Mononuclear cell (primary cell): ENCODE data around the gene RREB1. TPM values are rescaled to one million over a fixed set of nuclear protein-coding genes. Genes with fewer than 3 reads are reported as not detected.

Experiments
- H3K27me3 ChIP-seq: 2 replicates; pipeline ENCODE4 v1.6.0; 2011; ENCODE audit warnings: low read length, control low read depth; ENCODE audit not compliant: insufficient read depth
- H3K4me1 ChIP-seq: 2 replicates; pipeline ENCODE4 v1.5.1; 2011; ENCODE audit warnings: mild to moderate bottlenecking, low read length, control low read depth; ENCODE audit not compliant: insufficient read depth
- H3K4me3 ChIP-seq: 2 replicates; pipeline ENCODE4 v1.5.1; 2011; ENCODE audit warnings: mild to moderate bottlenecking, low read length, moderate library complexity
- H3K9me3 ChIP-seq: 2 replicates; pipeline ENCODE4 v1.5.1; 2011; ENCODE audit warnings: low read depth, mild to moderate bottlenecking, control low read depth, low read length
- total RNA-seq: library from RNA; depleted of rRNA; stranded (reverse); fragments of >200 nt; gene quantifications from one replicate; pipeline ENCODE4 v1.2.3, GENCODE V29; 2012

The RREB1 gene
- total RNA-seq, 1 donor: 47.5 TPM

- Histone ChIP-seq H3K4me1 (peaks cover 31% of the 10 kb centered on the region), H3K4me3 (no peak overlapping the region), H3K9me3 (no peaks in the 10 kb centered on the region), H3K27me3 (no peaks in the 10 kb centered on the region)
These were observed 138.8 kb downstream of the RREB1 start for GRCh38 chr6:7246401-7247178.

GRCh38 chr6:7247179-7247456 is 139.4 kb downstream of the RREB1 start:
- Histone ChIP-seq H3K4me3 (no peak overlapping the region), H3K9me3 (no peaks in the 10 kb centered on the region), H3K27me3 (no peaks in the 10 kb centered on the region), H3K4me1 (peaks cover 35% of the 10 kb centered on the region)

- Histone ChIP-seq H3K4me1 (peaks cover 35% of the 10 kb centered on the region), H3K9me3 (no peaks in the 10 kb centered on the region), H3K4me3 (no peak overlapping the region), H3K27me3 (no peaks in the 10 kb centered on the region)
These were observed 140.1 kb downstream of the RREB1 start for GRCh38 chr6:7247828-7248227.

- Histone ChIP-seq H3K9me3 (no peaks in the 10 kb centered on the region), H3K4me1 (peaks cover 35% of the 10 kb centered on the region), H3K4me3 (no peak overlapping the region), H3K27me3 (no peaks in the 10 kb centered on the region)
These were observed 141.6 kb downstream of the RREB1 start for GRCh38 chr6:7249391-7249790.

GRCh38 chr6:7249946-7250643 is 142.3 kb downstream of the RREB1 start:
- Histone ChIP-seq H3K9me3 (no peaks in the 10 kb centered on the region), H3K4me3 (no peak overlapping the region), H3K4me1 (peaks cover 42% of the 10 kb centered on the region), H3K27me3 (no peaks in the 10 kb centered on the region)

- Histone ChIP-seq H3K9me3 (no peaks in the 10 kb centered on the region), H3K4me3 (no peak overlapping the region), H3K27me3 (no peaks in the 10 kb centered on the region), H3K4me1 (peaks cover 49% of the 10 kb centered on the region)
These were observed 143.1 kb downstream of the RREB1 start for GRCh38 chr6:7250812-7251211.

GRCh38 chr6:7251646-7252260 is 144.0 kb downstream of the RREB1 start:
- Histone ChIP-seq H3K9me3 (no peaks in the 10 kb centered on the region), H3K27me3 (no peaks in the 10 kb centered on the region), H3K4me1 (peaks cover 58% of the 10 kb centered on the region), H3K4me3 (no peak overlapping the region)

- Histone ChIP-seq H3K4me1 (peaks cover 62% of the 10 kb centered on the region), H3K4me3 (no peak overlapping the region), H3K27me3 (no peaks in the 10 kb centered on the region), H3K9me3 (no peaks in the 10 kb centered on the region)
These were observed 144.6 kb downstream of the RREB1 start for GRCh38 chr6:7252390-7252789.

GRCh38 chr6:7254980-7255835 is 147.4 kb downstream of the RREB1 start:
- Histone ChIP-seq H3K27me3 (no peaks in the 10 kb centered on the region), H3K9me3 (no peaks in the 10 kb centered on the region), H3K4me1 (peaks cover 72% of the 10 kb centered on the region), H3K4me3 (no peak overlapping the region)

- H3K4me1 ChIP-seq: peaks cover 77% of the 10 kb centered on the region
- H3K27me3 ChIP-seq: no peaks in the 10 kb centered on the region
- H3K9me3 ChIP-seq: no peaks in the 10 kb centered on the region
- H3K4me3 ChIP-seq: no peak overlapping the region
These were observed 148.2 kb downstream of the RREB1 start for GRCh38 chr6:7255918-7256317.

GRCh38 chr6:7256785-7257184 is 149.0 kb downstream of the RREB1 start:
- Histone ChIP-seq H3K4me3 (no peak overlapping the region), H3K4me1 (peaks cover 78% of the 10 kb centered on the region), H3K27me3 (no peaks in the 10 kb centered on the region), H3K9me3 (no peaks in the 10 kb centered on the region)

- H3K9me3 ChIP-seq: no peaks in the 10 kb centered on the region
- peaks cover 78% of the 10 kb centered on the region for H3K4me1 ChIP-seq
- no peak overlapping the region for H3K4me3 ChIP-seq
- no peaks in the 10 kb centered on the region for H3K27me3 ChIP-seq
These were observed 149.9 kb downstream of the RREB1 start for GRCh38 chr6:7257521-7258230.

GRCh38 chr6:7258231-7258763 is 150.5 kb downstream of the RREB1 start:
- no peak overlapping the region for H3K4me3 ChIP-seq
- no peaks in the 10 kb centered on the region for H3K9me3 ChIP-seq
- no peaks in the 10 kb centered on the region for H3K27me3 ChIP-seq
- peaks cover 78% of the 10 kb centered on the region for H3K4me1 ChIP-seq

GRCh38 chr6:7260291-7261031 is 152.7 kb downstream of the RREB1 start:
- no peaks in the 10 kb centered on the region for H3K9me3 ChIP-seq
- peaks cover 66% of the 10 kb centered on the region for H3K4me1 ChIP-seq
- no peaks in the 10 kb centered on the region for H3K27me3 ChIP-seq
- H3K4me3 ChIP-seq: peak overlapping the region; percentile 48
